HG02759 (cell line): ENCODE data around the gene SLC37A1.

Source experiments
- ATAC-seq: cut with Tn5 transposase; IDR thresholded peaks from one replicate; pipeline ENCODE4 v1.9.1; 2021; ENCODE audit warnings: mild to moderate bottlenecking, moderate library complexity; ENCODE audit not compliant: unreplicated experiment

Gene SLC37A1

GRCh38 chr21:42503711-42504110, 9.9 kb upstream of the SLC37A1 start:
- ATAC-seq: no peak

- ATAC-seq: peak; percentile 80
Observed at GRCh38 chr21:42505090-42505726, 8.4 kb upstream of the SLC37A1 start.

GRCh38 chr21:42507418-42507817, 6.2 kb upstream of the SLC37A1 start:
- ATAC-seq: no peak

- ATAC-seq: no peak
Observed at GRCh38 chr21:42508371-42508770, 5.3 kb upstream of the SLC37A1 start.

- no peak for ATAC-seq
Observed at GRCh38 chr21:42509244-42509643, 4.4 kb upstream of the SLC37A1 start.

- ATAC-seq: no peak
Observed at GRCh38 chr21:42512346-42513034, 1.2 kb upstream of the SLC37A1 start.

GRCh38 chr21:42513985-42514882, 582 bp downstream of the SLC37A1 start:
- ATAC-seq: peak; percentile 58

GRCh38 chr21:42514883-42515228, 1.2 kb downstream of the SLC37A1 start:
- ATAC-seq: no peak

GRCh38 chr21:42515708-42516502, 2.3 kb downstream of the SLC37A1 start:
- ATAC-seq: no peak

GRCh38 chr21:42518215-42518614, 4.6 kb downstream of the SLC37A1 start:
- no peak for ATAC-seq

- ATAC-seq: no peak
Observed at GRCh38 chr21:42518626-42519025, 5.0 kb downstream of the SLC37A1 start.

- ATAC-seq: no peak
Observed at GRCh38 chr21:42520628-42521253, 7.1 kb downstream of the SLC37A1 start.

- ATAC-seq: no peak
Observed at GRCh38 chr21:42521384-42521783, 7.7 kb downstream of the SLC37A1 start.

- no peak for ATAC-seq
Observed at GRCh38 chr21:42521805-42522204, 8.2 kb downstream of the SLC37A1 start.

- no peak for ATAC-seq
Observed at GRCh38 chr21:42522271-42522670, 8.6 kb downstream of the SLC37A1 start.

- no peak for ATAC-seq
Observed at GRCh38 chr21:42522771-42523170, 9.1 kb downstream of the SLC37A1 start.

- no peak for ATAC-seq
Observed at GRCh38 chr21:42523211-42523610, 9.6 kb downstream of the SLC37A1 start.

GRCh38 chr21:42523941-42524340, 10.3 kb downstream of the SLC37A1 start:
- no peak for ATAC-seq

GRCh38 chr21:42524341-42525028, 10.8 kb downstream of the SLC37A1 start:
- peak; percentile 81 for ATAC-seq

GRCh38 chr21:42525029-42525581, 11.5 kb downstream of the SLC37A1 start:
- peak; percentile 19 for ATAC-seq
